Measurements from ENCODE around the gene KCNQ1.

The KCNQ1 gene

GRCh38 chr11:2402106-2402505 is 42.7 kb upstream of the KCNQ1 start:
- H2AK5ac ChIP-seq (ENCODE audit: low read length, severe bottlenecking): no peak overlapping the region
- WGBS: 95% methylated on average over 11 of the region's 13 CpGs

GRCh38 chr11:2402890-2403645 is 41.7 kb upstream of the KCNQ1 start:
- no peak overlapping the region for H2AFZ ChIP-seq (ENCODE audit: low read depth, low read length)

More at GRCh38 chr11:2402106-2402505, 42.7 kb upstream of the KCNQ1 start:
- peak overlapping the region in 1 of 2 experiments; percentile 98 for H3K4me3 ChIP-seq (ENCODE audit: insufficient read depth in 1 of 2, low read depth in 1 of 2, low read length in 2 of 2)
- no peak for DNase-seq
- no peak overlapping the region for H4K8ac ChIP-seq (ENCODE audit: low read length)
- H2AFZ ChIP-seq (ENCODE audit: low read depth, low read length): no peak overlapping the region
- H3K18ac ChIP-seq (ENCODE audit: low read depth in 1 of 2, low read length in 2 of 2): no peak overlapping the region
- H3K27ac ChIP-seq (ENCODE audit: low read length, poor library complexity, severe bottlenecking): no peak overlapping the region
- peaks cover 15% of the 10 kb centered on the region for H3K79me1 ChIP-seq (replicated peaks; ENCODE audit: low read length, poor library complexity, severe bottlenecking)
- no peaks in the 10 kb centered on the region for H3K27me3 ChIP-seq (ENCODE audit: control insufficient read depth in 1 of 2, insufficient read depth in 1 of 2, low read length in 2 of 2)
- no peak overlapping the region for H2BK5ac ChIP-seq (ENCODE audit: low read depth, low read length, poor library complexity, severe bottlenecking)
- H3K4ac ChIP-seq (ENCODE audit: low read depth in 1 of 2, low read length in 2 of 2): no peak overlapping the region
- peak overlapping the region in 1 of 2 experiments; percentile 45 for H2BK12ac ChIP-seq (ENCODE audit: low read length in 2 of 2)
- H4K91ac ChIP-seq (ENCODE audit: low read length): no peak overlapping the region
- no peak overlapping the region for H3K14ac ChIP-seq (ENCODE audit: low read length in 2 of 2)
- H2BK120ac ChIP-seq (ENCODE audit: low read depth, low read length): no peak overlapping the region
- H3K4me2 ChIP-seq (ENCODE audit: low read length, poor library complexity, severe bottlenecking): peak overlapping the region; percentile 84
- no peak overlapping the region for H3K23ac ChIP-seq (ENCODE audit: low read length in 2 of 2)
- H3K9me3 ChIP-seq (ENCODE audit: control insufficient read depth, low read length): no peaks in the 10 kb centered on the region
- peaks cover 46 to 50% of the 10 kb centered on the region in 2 experiments for H3K36me3 ChIP-seq (ENCODE audit: control insufficient read depth in 1 of 2, insufficient read depth in 2 of 2, low read depth in 1 of 2, low read length in 2 of 2)
- peak overlapping the region; percentile 99 for H3K9ac ChIP-seq (ENCODE audit: low read length)
- H3K4me1 ChIP-seq (ENCODE audit: control insufficient read depth, insufficient read depth, low read depth, low read length): peaks cover 38% of the 10 kb centered on the region
- no peak overlapping the region for H2BK15ac ChIP-seq (ENCODE audit: low read depth, poor library complexity, severe bottlenecking)

GRCh38 chr11:2404735-2405196 is 40.0 kb upstream of the KCNQ1 start:
- no peak overlapping the region for H3K4me2 ChIP-seq (ENCODE audit: low read length, poor library complexity, severe bottlenecking)
- no peak for DNase-seq
- peaks cover 20 to 26% of the 10 kb centered on the region in 2 experiments for H3K27me3 ChIP-seq (ENCODE audit: control insufficient read depth in 1 of 2, insufficient read depth in 1 of 2, low read length in 2 of 2)
- peaks cover 24 to 34% of the 10 kb centered on the region in 2 experiments for H3K36me3 ChIP-seq (ENCODE audit: control insufficient read depth in 1 of 2, insufficient read depth in 2 of 2, low read depth in 1 of 2, low read length in 2 of 2)
- H3K14ac ChIP-seq (ENCODE audit: low read length in 2 of 2): no peak overlapping the region
- H4K91ac ChIP-seq (ENCODE audit: low read length): no peak overlapping the region
- H3K9me3 ChIP-seq (ENCODE audit: control insufficient read depth, low read length): no peaks in the 10 kb centered on the region
- H3K9ac ChIP-seq (ENCODE audit: low read length): no peak overlapping the region
- H3K23ac ChIP-seq (ENCODE audit: low read length in 2 of 2): no peak overlapping the region
- no peak overlapping the region for H2BK120ac ChIP-seq (ENCODE audit: low read depth, low read length)
- no peak overlapping the region for H2BK15ac ChIP-seq (ENCODE audit: low read depth, poor library complexity, severe bottlenecking)
- no peak overlapping the region for H3K18ac ChIP-seq (ENCODE audit: low read depth in 1 of 2, low read length in 2 of 2)
- no peak overlapping the region for H2AFZ ChIP-seq (ENCODE audit: low read depth, low read length)
- no peak overlapping the region for H2AK5ac ChIP-seq (ENCODE audit: low read length, severe bottlenecking)
- 88% methylated on average over 12 of the region's 12 CpGs for WGBS
- peaks cover 26% of the 10 kb centered on the region for H3K4me1 ChIP-seq (ENCODE audit: control insufficient read depth, insufficient read depth, low read depth, low read length)
- no peak overlapping the region for H3K4ac ChIP-seq (ENCODE audit: low read depth in 1 of 2, low read length in 2 of 2)
- H3K79me1 ChIP-seq (replicated peaks; ENCODE audit: low read length, poor library complexity, severe bottlenecking): peaks cover 12% of the 10 kb centered on the region
- H2BK12ac ChIP-seq (ENCODE audit: low read length in 2 of 2): no peak overlapping the region
- no peak overlapping the region for H3K27ac ChIP-seq (ENCODE audit: low read length, poor library complexity, severe bottlenecking)
- H2BK5ac ChIP-seq (ENCODE audit: low read depth, low read length, poor library complexity, severe bottlenecking): no peak overlapping the region
- peak overlapping the region; percentile 32 for H4K8ac ChIP-seq (ENCODE audit: low read length)
- no peak overlapping the region for H3K4me3 ChIP-seq (ENCODE audit: insufficient read depth in 1 of 2, low read depth in 1 of 2, low read length in 2 of 2)

More at GRCh38 chr11:2402890-2403645, 41.7 kb upstream of the KCNQ1 start:
- Histone ChIP-seq H3K4me3 (ENCODE audit: insufficient read depth in 1 of 2, low read depth in 1 of 2, low read length in 2 of 2) (no peak overlapping the region), H2BK15ac (ENCODE audit: low read depth, poor library complexity, severe bottlenecking) (no peak overlapping the region), H3K27me3 (ENCODE audit: control insufficient read depth in 1 of 2, insufficient read depth in 1 of 2, low read length in 2 of 2) (peaks cover 3 to 9% of the 10 kb centered on the region in 2 experiments), H2BK12ac (ENCODE audit: low read length in 2 of 2) (no peak overlapping the region), H3K36me3 (ENCODE audit: control insufficient read depth in 1 of 2, insufficient read depth in 2 of 2, low read depth in 1 of 2, low read length in 2 of 2) (peaks cover 36 to 45% of the 10 kb centered on the region in 2 experiments), H3K23ac (ENCODE audit: low read length in 2 of 2) (peak overlapping the region in 1 of 2 experiments; percentile 57), H2AK5ac (ENCODE audit: low read length, severe bottlenecking) (no peak overlapping the region), H3K4me1 (ENCODE audit: control insufficient read depth, insufficient read depth, low read depth, low read length) (peaks cover 38% of the 10 kb centered on the region), H4K91ac (ENCODE audit: low read length) (no peak overlapping the region), H3K14ac (ENCODE audit: low read length in 2 of 2) (no peak overlapping the region), H2BK120ac (ENCODE audit: low read depth, low read length) (no peak overlapping the region), H3K4me2 (ENCODE audit: low read length, poor library complexity, severe bottlenecking) (no peak overlapping the region), H2BK5ac (ENCODE audit: low read depth, low read length, poor library complexity, severe bottlenecking) (no peak overlapping the region), H4K8ac (ENCODE audit: low read length) (no peak overlapping the region), H3K18ac (ENCODE audit: low read depth in 1 of 2, low read length in 2 of 2) (no peak overlapping the region), H3K9ac (ENCODE audit: low read length) (no peak overlapping the region), H3K79me1 (replicated peaks; ENCODE audit: low read length, poor library complexity, severe bottlenecking) (peaks cover 15% of the 10 kb centered on the region), H3K9me3 (ENCODE audit: control insufficient read depth, low read length) (no peaks in the 10 kb centered on the region), H3K4ac (ENCODE audit: low read depth in 1 of 2, low read length in 2 of 2) (no peak overlapping the region), H3K27ac (ENCODE audit: low read length, poor library complexity, severe bottlenecking) (no peak overlapping the region)
- no peak for DNase-seq
- 97% methylated on average over 28 of the region's 31 CpGs for WGBS

GRCh38 chr11:2406451-2406850 is 38.4 kb upstream of the KCNQ1 start:
- Histone ChIP-seq H2BK5ac (ENCODE audit: low read depth, low read length, poor library complexity, severe bottlenecking) (no peak overlapping the region), H2BK15ac (ENCODE audit: low read depth, poor library complexity, severe bottlenecking) (no peak overlapping the region), H3K36me3 (ENCODE audit: control insufficient read depth in 1 of 2, insufficient read depth in 2 of 2, low read depth in 1 of 2, low read length in 2 of 2) (peaks cover 24 to 32% of the 10 kb centered on the region in 2 experiments), H3K4me2 (ENCODE audit: low read length, poor library complexity, severe bottlenecking) (no peak overlapping the region), H2AK5ac (ENCODE audit: low read length, severe bottlenecking) (no peak overlapping the region), H3K4me3 (ENCODE audit: insufficient read depth in 1 of 2, low read depth in 1 of 2, low read length in 2 of 2) (no peak overlapping the region), H3K23ac (ENCODE audit: low read length in 2 of 2) (no peak overlapping the region), H4K8ac (ENCODE audit: low read length) (no peak overlapping the region), H3K4me1 (ENCODE audit: control insufficient read depth, insufficient read depth, low read depth, low read length) (peaks cover 24% of the 10 kb centered on the region), H2AFZ (ENCODE audit: low read depth, low read length) (no peak overlapping the region), H3K4ac (ENCODE audit: low read depth in 1 of 2, low read length in 2 of 2) (no peak overlapping the region), H3K18ac (ENCODE audit: low read depth in 1 of 2, low read length in 2 of 2) (no peak overlapping the region), H3K9ac (ENCODE audit: low read length) (no peak overlapping the region), H2BK120ac (ENCODE audit: low read depth, low read length) (no peak overlapping the region), H4K91ac (ENCODE audit: low read length) (no peak overlapping the region), H3K14ac (ENCODE audit: low read length in 2 of 2) (no peak overlapping the region), H2BK12ac (ENCODE audit: low read length in 2 of 2) (no peak overlapping the region), H3K27ac (ENCODE audit: low read length, poor library complexity, severe bottlenecking) (no peak overlapping the region), H3K27me3 (ENCODE audit: control insufficient read depth in 1 of 2, insufficient read depth in 1 of 2, low read length in 2 of 2) (peaks cover 34 to 40% of the 10 kb centered on the region in 2 experiments), H3K9me3 (ENCODE audit: control insufficient read depth, low read length) (no peaks in the 10 kb centered on the region), H3K79me1 (replicated peaks; ENCODE audit: low read length, poor library complexity, severe bottlenecking) (peaks cover 12% of the 10 kb centered on the region)
- WGBS: 86% methylated on average over 14 of the region's 14 CpGs
- no peak for DNase-seq

Data from mesenchymal stem cell (in vitro differentiated cells and primary cell).